ENCODE measurements around the gene ARMC9.
"Not testable (repeated sequence)": the region's sequence is repeated elsewhere in the genome, so short reads cannot be mapped to it uniquely, and the experiment has no call there.

Gene ARMC9

DNA sequence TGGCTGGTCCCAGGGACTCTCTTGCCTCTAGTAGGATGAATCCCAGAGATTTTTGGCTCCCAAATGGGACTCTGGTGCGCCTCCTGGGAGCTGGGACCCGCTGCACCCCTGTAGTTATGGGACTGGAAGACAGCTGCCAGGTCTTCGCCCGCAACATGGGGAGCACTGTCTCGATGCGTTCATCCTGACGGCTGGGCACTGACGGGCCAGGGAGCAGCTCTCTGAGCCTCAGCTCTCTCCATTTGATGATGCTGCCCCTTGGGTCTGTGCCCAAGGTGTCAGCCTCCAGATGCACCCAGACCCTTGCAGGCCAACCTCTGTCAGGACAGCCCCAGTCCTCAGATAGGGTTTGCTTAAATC is 9.3 kb upstream of the ARMC9 start:
- no peak for TF ChIP-seq Cebpa-rat (IDR thresholded peaks at IDR 0.05)
- Histone ChIP-seq H3K9ac (no peak overlapping the region), H3K27ac (no peak overlapping the region), H3K36me3 (no peaks in the 10 kb centered on the region), H3K27me3 (peaks cover 53% of the 10 kb centered on the region), H3K4me1 (peaks cover 8% of the 10 kb centered on the region; the same call in 1 of the 2 replicates), H3K9me3 (no peaks in the 10 kb centered on the region), H4K20me1 (peaks cover 4% of the 10 kb centered on the region; the same call in 1 of the 2 replicates), H3K4me3 (no peak overlapping the region), H3K4me2 (no peak overlapping the region)

GRCh38 chr2:231189571-231190495 is 8.6 kb upstream of the ARMC9 start:
- Histone ChIP-seq H3K9ac (no peak overlapping the region), H3K4me2 (no peak overlapping the region), H3K9me3 (no peaks in the 10 kb centered on the region), H4K20me1 (peaks cover 4% of the 10 kb centered on the region; the same call in 1 of the 2 replicates), H3K4me1 (peaks cover 8% of the 10 kb centered on the region; the same call in 1 of the 2 replicates), H3K27me3 (peaks cover 53% of the 10 kb centered on the region), H3K36me3 (no peaks in the 10 kb centered on the region), H3K4me3 (no peak overlapping the region), H3K27ac (no peak overlapping the region)
- no peak for TF ChIP-seq Cebpa-rat (IDR thresholded peaks at IDR 0.05)

DNA sequence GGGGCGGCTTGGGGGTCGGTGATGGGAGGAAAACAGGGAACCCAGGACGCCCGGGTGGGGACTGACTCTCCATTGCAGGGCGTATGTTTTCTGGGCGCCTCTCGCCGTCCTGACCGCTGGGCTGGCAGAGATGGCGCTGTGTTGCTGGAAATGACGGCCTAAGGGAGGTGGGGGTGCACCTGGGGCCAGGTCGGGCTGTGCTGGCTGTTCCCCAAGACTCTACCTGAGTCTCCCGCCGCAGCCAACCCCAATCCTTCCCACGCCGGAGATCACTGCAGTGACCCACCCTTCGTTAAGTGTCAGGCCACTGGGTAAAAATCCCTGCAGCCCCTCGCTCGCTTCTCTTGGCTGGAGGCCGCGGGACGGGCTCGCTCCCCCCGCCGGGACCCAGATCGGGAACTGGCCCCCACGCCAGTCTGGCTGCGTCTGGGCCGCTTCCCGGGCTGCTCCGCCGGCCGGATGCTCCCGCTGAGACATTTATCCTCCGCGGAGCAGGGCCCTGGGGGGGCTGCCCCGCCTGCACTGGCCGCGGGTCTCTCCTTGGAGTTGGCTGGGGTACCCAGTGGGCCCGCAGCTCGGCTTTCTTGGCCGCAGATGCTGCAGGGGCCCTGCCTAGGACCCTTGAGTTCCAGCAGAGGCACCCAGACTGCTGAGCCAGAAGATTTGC is 7.8 kb upstream of the ARMC9 start:
- Histone ChIP-seq H3K27me3 (peaks cover 53% of the 10 kb centered on the region), H3K36me3 (no peaks in the 10 kb centered on the region), H3K4me1 (peaks cover under 1% of the 10 kb centered on the region; the same call in 1 of the 2 replicates), H3K9me3 (no peaks in the 10 kb centered on the region), H3K9ac (no peak overlapping the region), H4K20me1 (peaks cover 4% of the 10 kb centered on the region; the same call in 1 of the 2 replicates), H3K4me2 (no peak overlapping the region), H3K27ac (no peak overlapping the region), H3K4me3 (no peak overlapping the region)
- TF ChIP-seq Cebpa-rat (IDR thresholded peaks at IDR 0.05): no peak

DNA sequence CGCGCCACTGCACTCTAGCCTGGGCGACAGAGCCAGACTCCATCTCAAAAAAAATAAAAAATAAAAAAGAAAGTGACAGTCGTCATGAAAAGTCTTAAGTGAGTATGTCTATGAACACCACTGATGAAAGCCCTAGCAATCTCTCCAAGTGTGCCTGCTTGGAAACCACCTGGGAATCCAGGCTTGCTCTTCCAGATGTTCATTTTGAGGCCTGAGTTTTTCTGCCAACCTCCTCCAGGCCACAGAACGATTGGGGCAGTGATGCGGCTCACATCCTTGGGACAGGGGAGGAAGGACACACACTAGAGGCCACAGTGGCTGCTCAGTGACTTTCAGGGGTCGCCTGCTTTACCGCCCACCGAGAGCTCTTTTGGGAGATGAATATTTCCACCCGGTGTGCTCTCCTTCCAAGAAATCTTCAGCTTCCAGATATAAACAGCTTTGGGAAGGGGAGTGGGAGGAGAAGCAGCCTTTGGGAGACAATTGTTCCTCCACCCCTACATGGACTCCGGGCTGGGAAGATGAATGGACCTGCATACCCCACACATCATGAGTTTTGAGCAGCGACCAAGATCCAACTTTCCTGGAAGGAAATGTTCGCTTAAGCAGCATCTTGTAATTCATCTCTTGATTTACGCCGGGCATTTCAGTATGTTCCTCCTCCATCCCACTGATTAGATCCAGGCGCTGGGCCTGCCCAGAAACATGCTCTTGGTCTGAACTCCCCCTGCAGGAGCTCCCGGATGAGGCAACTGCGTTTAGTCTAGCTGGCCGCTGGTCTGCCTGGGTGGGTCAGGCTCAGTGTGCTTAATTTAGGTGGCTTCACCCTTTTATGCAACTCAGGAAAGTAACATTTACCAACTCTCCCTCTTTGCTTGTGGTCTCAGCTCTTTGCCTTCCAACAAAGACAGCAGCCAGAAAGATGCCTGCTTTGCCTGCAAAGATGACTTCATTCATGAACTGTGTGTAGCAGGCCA is 6.2 kb upstream of the ARMC9 start:
- Histone ChIP-seq H3K4me2 (no peak overlapping the region), H3K9me3 (no peaks in the 10 kb centered on the region), H3K4me1 (no peaks in the 10 kb centered on the region), H3K4me3 (no peak overlapping the region), H3K27ac (no peak overlapping the region), H3K27me3 (peaks cover 53% of the 10 kb centered on the region), H4K20me1 (peaks cover 4% of the 10 kb centered on the region; the same call in 1 of the 2 replicates), H3K9ac (no peak overlapping the region), H3K36me3 (no peaks in the 10 kb centered on the region)
- no peak for TF ChIP-seq Cebpa-rat (IDR thresholded peaks at IDR 0.05)

DNA sequence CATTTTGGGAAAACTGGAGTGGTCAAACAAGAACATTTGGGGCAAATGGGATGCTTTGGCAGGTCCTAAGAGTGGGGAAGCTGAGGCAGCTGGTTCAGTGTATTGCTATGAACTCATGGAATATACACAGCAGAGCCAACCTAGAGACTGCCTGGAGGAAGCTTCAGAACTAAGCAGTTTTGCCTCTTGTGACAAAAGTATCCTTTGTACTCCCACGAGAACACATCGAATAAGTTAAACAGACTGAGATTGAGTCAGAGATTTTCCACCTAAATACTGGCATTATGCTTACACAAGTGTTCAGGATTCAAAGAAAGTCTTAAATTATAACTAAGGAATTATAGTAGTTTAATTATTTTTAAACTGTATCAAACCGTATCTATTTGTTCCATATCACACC is 5.2 kb upstream of the ARMC9 start:
- Histone ChIP-seq H3K36me3 (no peaks in the 10 kb centered on the region), H3K9ac (no peak overlapping the region), H4K20me1 (peaks cover 4% of the 10 kb centered on the region; the same call in 1 of the 2 replicates), H3K4me1 (peaks cover 6% of the 10 kb centered on the region), H3K27me3 (peaks cover 47% of the 10 kb centered on the region), H3K4me3 (no peak overlapping the region), H3K27ac (no peak overlapping the region), H3K9me3 (no peaks in the 10 kb centered on the region), H3K4me2 (no peak overlapping the region)
- no peak for TF ChIP-seq Cebpa-rat (IDR thresholded peaks at IDR 0.05)

- Histone ChIP-seq H3K4me2 (no peak overlapping the region), H3K27ac (no peak overlapping the region), H3K27me3 (peaks cover 13% of the 10 kb centered on the region), H3K36me3 (no peaks in the 10 kb centered on the region), H3K4me3 (no peak overlapping the region), H4K20me1 (no peaks in the 10 kb centered on the region), H3K9me3 (no peaks in the 10 kb centered on the region), H3K4me1 (peaks cover 13% of the 10 kb centered on the region), H3K9ac (no peak overlapping the region)
- TF ChIP-seq Cebpa-rat (IDR thresholded peaks at IDR 0.05): no peak
These were observed 1.8 kb upstream of the ARMC9 start for GRCh38 chr2:231196592-231196991.

DNA sequence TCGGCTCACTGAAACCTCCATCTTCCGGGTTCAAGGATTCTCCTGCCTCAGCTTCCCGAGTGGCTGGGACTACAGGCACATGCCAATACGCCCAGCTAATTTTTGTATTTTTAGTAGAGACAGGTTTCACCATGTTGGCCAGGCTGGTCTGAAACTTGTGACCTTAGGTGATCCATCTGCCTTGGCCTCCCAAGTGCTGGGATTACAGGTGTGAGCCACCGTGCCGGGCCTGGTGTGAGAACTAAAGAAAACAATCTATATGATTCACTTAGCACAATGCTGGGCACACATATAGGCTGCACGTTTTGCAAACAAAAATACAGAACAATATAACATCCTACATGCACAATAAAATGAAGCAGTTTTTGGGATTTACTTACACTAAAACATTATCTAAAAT is 1.2 kb upstream of the ARMC9 start:
- H4K20me1 ChIP-seq, H3K27ac ChIP-seq, H3K27me3 ChIP-seq, H3K9ac ChIP-seq, H3K4me2 ChIP-seq, H3K4me3 ChIP-seq, H3K36me3 ChIP-seq, H3K9me3 ChIP-seq: not testable (repeated sequence)
- H3K4me1 ChIP-seq: peaks cover 13% of the 10 kb centered on the region

DNA sequence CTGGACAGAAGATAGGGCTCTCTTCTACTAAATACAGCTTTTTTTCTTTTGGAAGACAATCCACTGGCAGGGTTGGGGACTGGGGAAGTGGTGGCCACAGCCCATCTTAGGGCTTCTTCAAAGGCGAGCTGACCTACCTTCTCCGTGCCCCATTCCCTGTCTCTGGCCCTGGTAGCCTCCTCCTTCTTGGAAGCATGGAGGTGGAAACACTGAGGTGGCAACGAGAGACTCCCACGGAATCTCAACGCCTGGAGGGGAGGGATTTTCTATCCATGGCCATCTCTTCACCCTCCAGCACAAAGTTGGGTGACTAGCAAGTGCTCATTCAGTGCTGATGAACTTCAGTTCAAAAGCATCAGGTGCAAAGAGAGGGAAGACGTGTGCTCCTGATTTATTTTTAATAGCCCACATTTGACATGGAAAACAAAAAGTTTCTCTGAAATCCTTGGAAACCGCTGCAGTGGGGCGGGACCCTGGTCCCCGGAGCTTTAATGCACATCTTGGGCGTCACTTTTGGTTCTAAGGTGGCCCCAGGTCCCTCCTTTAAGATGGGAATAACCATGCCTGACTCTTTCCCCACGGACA is 633 bp upstream of the ARMC9 start:
- Histone ChIP-seq H3K9me3 (no peaks in the 10 kb centered on the region), H3K4me3 (peak overlapping the region; percentile 77), H3K27me3 (peaks cover under 1% of the 10 kb centered on the region; the same call in 1 of the 2 replicates), H4K20me1 (no peaks in the 10 kb centered on the region), H3K4me2 (peak overlapping the region; percentile 90), H3K27ac (no peak overlapping the region), H3K9ac (peak overlapping the region; percentile 61), H3K4me1 (peaks cover 13% of the 10 kb centered on the region), H3K36me3 (no peaks in the 10 kb centered on the region)
- no peak for TF ChIP-seq Cebpa-rat (IDR thresholded peaks at IDR 0.05)

- no peaks in the 10 kb centered on the region for H4K20me1 ChIP-seq
- H3K27ac ChIP-seq: no peak overlapping the region
- no peak for TF ChIP-seq Cebpa-rat (IDR thresholded peaks at IDR 0.05)
- peak overlapping the region; percentile 90 for H3K4me2 ChIP-seq
- peaks cover 13% of the 10 kb centered on the region for H3K4me1 ChIP-seq
- no peaks in the 10 kb centered on the region for H3K9me3 ChIP-seq
- no peaks in the 10 kb centered on the region for H3K36me3 ChIP-seq
- peak overlapping the region; percentile 61 for H3K9ac ChIP-seq
- peak overlapping the region; percentile 77 for H3K4me3 ChIP-seq
- H3K27me3 ChIP-seq: no peaks in the 10 kb centered on the region
These were observed 788 bp downstream of the ARMC9 start for GRCh38 chr2:231199219-231199618.

All from BLaER1 (cell line).